ENCODE measurements around the gene RNF149.

RNF149 gene

DNA sequence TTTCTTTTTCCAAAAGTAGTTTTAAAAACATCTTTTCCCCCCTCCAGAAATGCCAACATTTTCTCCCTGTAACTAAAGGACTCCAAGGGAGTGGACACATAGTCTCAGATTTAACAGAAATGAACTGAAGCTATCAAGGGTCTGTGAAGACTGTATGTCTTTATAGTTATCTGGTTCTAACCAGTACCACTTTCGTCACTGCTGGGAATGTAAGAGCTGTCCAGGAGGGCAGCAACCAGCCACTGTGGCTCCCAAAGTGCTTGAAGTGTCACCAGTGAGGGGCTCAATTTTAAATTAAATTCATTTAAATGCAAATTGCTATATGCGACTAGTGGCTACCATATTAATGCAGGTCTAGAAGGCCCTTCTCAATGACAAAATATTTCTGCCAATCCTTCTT, 15.0 kb downstream of the RNF149 start:
- no peak for DNase-seq

DNA sequence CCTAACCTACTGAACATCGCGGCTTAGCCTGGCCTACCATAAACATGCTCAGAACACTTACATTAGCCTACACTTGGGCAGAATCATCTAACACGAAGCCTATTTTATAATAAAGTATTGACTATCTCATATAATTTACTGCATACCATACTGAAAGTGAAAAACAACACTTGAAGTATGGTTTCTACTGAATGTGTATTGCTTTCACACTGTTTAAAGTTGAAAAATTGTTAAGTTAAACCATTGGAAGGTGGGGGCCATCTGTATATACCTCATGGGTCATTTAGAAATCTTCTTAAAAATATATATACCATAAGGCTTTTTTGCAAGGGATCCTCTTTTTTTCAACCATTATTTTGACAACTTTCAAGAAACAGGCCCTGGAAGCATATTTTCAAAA, 16.5 kb downstream of the RNF149 start:
- no peak for DNase-seq

DNA sequence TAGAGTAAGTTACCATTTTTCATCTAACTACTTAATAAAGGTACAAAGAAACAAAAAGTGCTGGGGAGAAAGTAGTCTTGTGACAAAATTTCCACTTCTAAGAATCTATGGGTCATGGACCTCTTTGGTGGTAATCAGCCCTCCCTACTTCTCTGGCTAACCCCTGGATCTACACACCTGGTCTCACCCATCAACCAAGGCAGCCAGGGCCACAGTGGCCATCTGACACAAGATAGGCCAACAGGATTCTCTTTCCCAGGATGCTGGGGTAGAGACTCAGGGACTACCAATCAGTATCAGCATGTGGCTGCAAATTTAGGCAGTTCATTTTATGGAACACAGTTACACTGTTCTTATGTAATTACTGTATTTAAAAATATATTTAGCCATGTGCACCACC, 17.8 kb downstream of the RNF149 start:
- DNase-seq = no peak

DNA sequence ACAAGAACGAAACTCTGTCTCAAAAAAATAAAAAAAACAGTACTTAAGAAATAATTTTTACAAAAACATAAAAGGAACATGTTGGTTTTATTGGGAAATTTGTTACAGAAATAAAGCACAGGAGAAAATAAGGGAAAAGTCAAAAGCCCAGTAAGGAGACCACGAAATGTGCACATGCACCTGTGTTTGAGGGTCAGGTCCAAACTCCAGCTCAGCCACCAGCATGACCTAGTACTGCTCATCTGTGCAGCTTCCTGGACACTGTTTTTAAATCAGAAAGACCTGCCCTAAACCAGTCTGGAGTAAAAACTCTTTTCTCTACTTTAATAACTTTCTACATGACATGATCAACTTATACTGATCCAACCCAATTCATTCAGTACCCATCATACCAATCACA, 21.2 kb downstream of the RNF149 start:
- no peak for DNase-seq

DNA sequence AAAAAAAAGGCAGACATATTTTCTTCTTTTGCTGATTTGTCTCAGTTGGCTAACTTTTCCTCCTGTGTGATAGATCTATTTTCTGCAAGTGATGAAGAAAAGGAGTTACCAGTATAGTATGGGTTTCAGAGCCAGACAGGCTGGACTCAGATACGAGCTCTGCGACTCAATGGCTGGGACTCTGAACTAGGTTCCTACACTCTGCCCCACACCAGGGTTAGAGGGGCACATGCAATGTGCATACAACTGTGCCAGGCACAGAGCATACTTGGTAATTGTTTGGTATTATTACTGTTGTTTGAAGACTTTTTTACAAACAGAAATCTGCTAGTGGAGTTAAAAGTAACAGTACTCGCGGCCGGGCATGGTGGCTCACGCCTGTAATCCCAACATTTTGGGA, 21.8 kb downstream of the RNF149 start:
- DNase-seq = no peak

DNA sequence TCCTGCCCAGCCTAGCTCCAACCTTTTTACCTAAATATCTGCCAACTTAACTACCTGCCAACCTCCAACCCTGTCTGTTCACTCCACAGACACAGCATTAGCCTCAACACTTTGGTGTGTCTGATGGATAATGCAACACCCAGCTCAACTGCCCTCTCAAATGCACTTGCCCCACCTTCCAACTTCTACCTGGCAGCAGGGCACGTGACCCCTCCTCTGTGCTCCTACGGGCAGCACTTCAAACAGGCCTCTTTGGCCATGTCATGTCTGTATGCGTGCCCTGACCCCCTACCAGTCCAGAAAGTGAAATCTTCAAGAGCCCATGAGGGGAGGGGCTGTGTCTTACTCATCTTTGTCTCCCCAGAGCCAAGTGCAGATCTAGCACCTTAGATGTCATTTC, 25.5 kb downstream of the RNF149 start:
- no peak for DNase-seq

DNA sequence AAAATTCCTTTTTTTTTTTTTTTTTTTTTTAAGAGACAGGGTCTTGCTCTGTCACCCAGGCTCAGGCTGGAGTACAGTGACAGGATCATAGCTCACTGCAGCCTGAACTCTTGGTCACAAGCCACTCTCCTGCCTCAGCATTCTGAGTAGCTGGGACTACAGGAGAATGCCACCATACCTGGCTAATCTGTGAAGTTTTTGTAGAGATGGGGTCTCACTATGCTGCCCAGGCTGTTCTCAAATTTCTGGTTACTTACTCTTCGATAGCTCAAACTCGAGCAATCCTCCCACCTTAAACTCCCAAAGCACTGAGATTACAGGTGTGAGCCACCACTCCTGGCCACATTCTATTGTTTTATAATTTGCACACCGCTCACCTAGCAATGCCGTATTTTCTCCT, 27.0 kb downstream of the RNF149 start:
- DNase-seq = no peak

DNA sequence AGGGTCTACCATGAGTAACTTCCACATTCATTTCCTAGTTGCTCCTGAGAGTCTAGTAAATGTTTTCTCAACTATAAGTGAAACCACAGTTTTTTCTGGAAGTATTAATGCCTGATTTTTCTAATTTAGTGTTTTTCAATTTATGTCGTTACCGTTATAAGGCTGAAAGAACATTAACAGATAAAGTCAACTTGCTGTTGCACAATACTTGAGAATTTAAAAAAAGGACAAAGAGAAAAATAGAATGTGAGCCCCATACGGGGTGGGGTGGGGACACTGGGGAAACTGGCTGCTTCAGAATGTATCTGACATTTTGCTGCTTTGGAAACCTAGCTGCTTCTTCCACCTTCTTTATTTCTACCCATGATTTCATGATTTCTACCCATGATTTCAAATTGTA, 29.6 kb downstream of the RNF149 start:
- DNase-seq = no peak

DNA sequence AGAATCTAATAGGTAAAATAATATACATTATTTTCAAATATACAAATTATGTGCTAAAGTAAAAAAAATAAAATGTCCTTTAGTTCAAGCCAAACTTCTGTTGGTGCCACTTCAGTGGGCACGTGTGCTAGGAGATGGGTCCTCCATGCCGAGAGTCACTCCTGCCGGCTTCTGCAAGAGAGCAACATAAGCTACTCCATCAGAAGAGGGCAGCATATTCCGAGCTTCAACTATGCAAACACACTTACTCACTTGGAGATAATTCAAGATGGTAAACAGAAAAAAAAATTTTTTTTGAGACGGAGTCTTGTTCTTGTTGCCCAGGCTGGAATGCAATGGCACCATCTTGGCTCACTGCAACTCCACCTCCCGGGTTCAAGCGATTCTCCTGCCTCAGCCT, 31.4 kb downstream of the RNF149 start:
- DNase-seq = no peak

DNA sequence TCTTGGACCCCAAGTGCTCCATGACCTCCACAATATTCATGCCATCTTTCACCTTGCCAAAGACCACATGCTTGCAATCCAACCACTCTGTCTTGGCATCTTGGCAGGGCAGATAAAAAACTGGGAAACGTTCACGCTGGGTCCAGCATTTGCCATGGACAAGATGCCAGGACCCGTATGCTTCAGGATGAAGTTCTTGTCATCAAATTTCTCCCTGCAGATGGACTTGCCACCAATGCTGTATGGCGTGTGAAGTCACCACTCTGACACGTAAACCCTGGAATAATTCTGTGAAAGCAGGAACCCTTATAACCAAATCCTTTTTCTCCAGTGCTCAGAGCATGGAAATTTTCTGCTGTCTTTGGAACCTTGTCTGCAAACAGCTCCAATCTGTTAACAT, 34.4 kb downstream of the RNF149 start:
- DNase-seq = no peak

DNA sequence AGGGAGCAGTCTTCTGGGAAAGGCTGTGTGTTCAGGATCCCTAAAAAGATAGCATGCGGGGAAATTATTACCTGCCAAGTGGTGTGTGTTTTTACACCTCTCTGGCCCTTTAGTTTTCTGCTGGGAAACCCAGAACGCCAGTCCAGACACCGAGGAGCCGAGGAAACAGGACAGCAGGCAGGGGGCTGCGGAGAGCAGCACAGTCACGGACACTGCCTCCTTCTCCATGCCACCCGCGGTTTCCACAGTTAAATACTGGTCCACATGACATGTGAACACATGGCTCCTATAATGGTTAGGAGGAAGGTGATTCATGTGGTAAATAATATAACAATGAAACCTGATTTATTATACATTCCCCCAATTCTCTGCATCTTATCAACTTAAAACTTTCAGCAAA, 35.4 kb downstream of the RNF149 start:
- no peak for DNase-seq

DNA sequence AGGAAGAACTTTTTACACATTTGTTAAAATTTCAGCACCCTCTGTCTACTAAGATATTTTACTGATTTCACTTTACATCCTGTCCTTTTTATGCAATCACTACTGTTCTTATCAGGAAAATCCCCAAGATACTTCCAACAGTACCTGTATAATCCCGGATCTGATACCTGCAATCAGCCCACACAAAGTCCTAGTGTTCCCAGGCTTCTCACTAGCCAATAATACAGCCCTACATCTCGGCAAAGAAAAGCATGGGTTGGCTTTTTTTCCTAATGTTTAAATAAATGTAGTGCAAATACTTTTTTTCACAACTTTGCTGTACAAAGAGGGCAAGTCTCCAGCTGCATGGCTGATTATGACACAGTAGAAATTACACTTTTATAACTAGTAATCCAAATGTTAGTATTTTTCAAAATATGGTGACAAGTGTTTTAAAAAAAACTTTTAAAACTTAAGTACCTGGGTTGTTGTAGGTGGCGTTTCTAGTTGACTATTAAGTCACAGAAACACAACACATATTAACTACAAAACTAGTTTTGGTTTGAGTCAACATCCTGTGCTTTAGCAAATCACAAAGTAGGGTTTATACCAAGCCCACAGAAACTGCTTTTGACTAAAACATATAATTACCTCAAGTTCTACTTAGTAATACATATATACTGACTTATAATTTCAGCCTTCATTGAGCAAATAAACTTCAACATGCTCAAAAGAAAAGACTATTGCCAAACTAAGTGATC, 36.3 kb downstream of the RNF149 start:
- DNase-seq = no peak

DNA sequence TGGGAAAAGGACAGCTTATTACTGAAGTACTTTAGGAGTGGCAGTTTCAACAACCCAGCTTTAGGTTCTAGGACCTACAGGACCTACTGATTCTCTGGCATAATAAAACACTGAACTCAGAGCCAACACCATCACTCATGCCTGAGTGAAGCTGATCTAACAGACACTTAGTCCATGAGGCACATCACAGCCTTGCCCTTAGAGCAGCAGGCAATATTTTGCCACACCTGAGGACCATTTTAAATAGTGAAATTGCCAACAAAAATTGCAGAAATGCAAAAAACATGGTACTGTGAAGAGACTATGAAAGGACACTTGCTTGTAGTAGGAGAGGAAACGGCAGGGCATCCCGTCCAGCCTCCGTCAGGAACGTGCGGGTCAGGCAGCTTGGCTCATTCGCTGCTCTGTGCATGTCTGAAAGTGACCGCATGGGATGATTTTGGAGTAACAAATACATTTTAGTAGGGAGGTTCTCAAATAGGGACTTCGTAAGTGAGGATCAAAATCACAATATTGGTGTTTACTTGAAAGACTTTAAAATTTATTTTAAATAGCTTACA, 37.7 kb downstream of the RNF149 start:
- DNase-seq = no peak

DNA sequence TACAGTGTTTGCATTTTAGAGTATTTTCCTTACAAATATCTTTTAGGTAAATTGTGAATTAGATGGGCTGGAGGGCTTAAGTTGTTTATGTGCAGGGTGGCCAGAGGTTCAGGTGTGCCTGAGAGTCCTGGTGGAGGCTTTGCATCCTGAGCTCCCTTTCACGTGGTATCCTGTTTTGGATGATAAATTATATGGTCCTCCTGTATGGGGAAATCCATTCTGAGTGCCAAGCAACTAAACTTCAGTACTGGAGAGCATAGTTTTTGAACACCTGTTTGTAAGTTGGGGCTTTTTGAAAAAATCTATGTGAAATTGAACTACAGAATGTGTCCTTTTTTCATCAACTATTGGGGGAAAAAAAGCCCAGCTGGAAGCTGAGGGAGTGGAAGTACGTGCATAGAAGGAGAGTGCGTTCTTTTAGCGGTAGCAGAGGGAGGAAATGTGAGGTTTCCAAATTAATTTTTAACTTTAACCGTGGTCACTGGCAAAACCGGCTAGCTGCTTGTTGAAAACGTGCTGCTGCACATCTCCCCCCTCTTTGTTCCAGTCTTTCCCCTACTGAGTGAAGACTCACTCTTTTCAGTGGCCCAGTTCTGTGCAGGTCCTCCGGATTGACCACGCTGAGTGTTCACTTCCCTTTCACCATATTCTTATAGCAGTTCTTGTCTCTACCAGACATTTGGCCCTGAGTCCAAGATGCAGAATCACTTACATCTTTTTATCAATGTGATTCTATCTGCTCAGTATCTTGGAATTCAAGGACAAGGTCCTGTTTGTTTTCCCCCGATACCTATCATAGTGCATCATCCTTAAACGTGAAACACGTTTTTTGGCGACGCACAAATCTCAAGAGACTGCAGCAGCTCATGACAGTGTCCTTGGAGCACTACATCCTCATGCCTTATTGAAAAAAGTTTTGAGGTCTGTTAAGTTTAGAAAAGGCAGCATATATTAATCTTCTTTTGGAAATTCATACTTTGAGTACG, 40.5 kb downstream of the RNF149 start:
- DNase-seq = no peak

DNA sequence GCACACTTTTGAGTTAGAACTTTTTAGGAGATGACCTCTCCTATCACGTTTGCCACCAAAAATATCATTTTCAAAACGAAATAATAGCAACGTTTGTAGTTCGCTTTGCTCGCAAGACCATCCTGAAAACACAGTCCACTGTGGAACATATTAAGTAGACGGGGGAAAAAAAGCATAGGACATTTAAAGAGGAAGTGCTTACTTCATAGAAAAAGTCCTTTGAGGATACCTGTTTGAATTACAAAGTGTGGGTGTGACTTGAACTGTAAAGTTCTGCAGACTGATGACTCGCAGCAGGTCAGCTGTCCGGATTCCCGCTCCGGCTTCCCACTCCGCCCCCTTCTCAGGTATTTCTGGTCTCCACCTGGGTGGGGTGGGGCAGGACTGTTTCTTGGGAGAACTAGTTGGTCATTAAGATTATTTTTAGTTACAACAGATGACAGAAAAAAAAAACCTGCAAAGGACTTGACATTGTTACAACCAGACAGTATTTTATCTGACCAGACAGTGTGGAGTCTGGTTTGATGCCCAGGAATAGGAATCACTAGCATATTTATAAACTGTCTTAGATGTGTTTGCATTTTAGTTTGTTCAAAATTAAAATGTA, 42.5 kb downstream of the RNF149 start:
- DNase-seq = no peak

DNA sequence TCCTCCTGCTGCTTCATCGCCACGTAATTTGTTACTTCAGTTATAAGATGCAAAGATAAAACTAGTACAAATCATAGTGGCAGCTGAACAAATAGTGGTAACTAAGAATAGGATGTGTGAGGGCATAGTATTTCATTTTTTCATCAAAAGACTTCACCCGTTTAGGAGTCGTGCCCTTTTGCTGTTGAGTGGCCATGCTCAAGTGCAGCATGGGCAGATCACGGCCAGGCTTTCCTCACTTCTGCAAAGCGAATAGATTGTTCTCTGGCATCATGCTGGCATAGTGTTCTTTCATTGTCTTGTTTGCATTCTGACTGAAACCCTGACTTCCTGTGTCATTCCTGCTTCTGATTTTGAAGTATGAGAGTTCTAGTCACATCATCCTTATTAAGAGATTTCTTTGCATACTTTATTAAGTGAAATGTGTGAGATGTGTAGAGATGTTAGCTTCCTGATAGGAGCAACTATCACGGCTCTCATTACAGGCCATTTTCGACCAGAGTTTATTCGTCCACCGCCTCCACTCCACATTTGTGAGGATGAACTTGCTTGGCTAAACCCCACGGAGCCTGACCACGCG, 44.1 kb downstream of the RNF149 start:
- DNase-seq = no peak

DNA sequence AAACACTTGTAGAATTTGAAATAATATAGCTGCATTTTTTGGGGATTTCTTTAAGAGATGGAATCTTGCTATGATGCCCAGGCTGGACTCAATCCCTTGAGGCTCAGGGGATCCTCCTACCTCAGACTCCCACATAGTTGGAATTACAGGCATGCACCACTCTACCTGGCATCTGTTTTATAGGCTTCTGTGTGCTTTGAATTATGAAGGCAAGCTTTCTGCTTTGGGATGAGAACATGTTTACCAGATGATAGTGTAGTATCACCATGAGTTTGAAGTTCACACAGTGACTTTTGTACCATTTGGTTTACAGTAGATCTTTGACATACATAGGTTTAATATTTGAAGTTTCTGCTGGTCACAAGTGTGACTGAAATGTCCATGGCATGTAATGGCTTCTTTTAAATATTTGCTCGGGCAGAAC, 45.1 kb downstream of the RNF149 start:
- DNase-seq = no peak

DNA sequence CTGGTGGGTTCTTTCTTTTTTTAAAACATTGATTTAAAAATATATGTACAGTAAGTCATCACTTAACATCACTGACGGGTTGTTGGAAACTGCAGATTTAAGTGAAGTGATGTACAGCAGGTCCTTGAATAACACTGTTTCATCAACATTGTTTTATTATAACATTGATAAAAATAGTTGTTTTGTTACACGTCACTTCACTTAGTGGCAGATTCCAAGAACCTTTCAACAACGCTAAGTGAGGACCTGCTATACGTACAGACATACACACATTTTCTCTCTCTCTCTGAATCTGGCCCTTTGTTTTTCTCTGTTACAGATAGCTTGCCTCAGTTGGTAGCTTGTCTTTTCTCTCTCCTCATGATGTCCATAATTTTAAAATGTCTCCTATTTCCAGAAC, 46.4 kb downstream of the RNF149 start:
- no peak for DNase-seq

DNA sequence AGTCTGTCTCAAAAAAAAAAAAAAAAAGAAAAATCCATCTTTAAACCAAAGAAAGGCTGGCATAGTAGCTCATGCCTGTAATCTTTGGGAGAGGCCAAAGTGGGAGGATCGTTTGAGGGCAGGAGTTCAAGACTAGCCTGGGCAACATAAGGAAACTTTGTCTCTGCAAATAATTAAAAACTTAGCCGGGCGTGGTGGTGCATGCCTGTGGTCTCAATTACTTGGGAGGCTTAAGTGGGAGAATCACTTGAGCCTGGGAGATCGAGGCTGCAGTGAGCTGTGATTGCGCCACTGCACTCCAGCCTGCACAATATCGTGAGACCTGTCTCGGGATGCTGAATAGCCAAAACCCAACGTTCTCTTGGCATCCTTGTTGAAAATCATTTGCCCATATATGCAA, 49.7 kb downstream of the RNF149 start:
- no peak for DNase-seq

DNA sequence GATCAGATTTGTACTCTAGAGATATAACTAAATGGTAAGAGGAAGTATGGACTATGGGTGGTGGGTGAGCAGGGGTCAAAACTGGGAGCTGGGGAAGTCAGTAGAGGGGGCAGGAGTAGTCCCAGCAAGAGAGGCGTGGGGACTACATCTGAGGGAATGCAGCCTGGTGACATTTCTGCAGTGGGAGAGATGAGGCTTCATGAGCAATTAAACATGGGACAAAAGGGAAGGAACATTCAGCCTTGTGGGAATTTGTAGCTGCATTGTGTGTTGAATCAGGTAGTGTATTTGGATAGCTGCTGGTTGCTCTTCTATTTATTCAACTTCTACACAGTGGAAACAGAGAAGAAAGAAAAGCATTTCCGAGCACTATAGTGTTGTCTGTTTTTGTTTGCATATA, 52.2 kb downstream of the RNF149 start:
- no peak for DNase-seq

DNA sequence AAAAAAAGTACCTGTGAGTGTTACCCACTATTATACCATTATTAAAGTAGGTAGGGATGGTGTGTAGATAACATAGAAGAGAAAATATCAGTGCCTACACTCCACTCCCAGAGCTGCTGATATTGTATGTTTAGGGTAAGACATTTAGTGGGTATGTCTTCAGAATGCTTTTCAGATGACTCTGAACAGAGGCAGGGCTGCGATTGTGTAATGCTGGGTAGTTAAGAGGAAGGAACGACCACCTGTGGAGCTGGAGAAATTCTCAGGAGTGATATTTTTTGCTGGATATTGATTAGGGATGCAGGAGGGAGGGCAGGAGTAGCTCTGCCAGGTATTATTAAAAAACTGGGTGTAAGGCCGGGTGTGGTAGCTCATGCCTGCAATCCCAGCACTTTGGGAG, 53.0 kb downstream of the RNF149 start:
- DNase-seq = no peak

DNA sequence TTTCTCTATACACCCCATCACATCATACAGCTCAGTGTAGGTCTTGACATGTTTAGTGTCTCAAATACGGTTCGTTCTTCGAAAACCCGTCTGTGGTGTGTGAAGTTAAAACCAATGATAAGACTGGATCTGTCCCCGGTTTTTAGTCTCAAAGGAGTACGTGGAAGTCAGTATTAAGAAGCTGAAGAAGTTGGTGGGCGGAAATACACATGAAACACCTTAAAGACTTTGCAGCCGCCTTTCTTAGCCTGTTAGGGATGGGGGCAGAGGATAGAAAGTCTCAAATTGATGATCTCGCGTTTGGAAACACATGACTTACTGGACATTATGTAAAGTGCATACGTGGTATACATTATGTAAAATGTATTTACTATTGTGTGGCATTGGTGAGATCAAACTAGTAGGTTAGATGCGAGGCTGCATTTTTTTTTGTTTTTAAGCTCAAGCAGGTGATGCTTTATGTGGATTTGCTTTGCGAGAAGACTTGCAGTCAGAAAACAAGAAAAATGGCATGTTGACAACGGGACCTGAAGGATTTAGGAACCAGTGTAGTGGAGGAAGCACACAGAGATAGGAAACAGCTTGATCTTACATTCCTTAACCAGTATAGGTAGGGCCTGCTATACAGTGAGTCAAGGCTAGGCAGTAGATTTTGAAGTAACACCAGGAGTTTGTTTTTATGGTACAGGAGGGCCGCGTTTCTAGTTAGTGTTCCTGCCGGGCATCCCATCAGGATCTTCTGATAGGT, 54.6 kb downstream of the RNF149 start:
- no peak for DNase-seq
